ENCODE data around the gene DNAH3.
"Not testable (repeated sequence)": the region's sequence is repeated elsewhere in the genome, so short reads cannot be mapped to it uniquely, and the experiment has no call there.

The DNAH3 gene

GRCh38 chr16:21167929-21168602 is 17.4 kb upstream of the DNAH3 start:
- no peak for DNase-seq

GRCh38 chr16:21167360-21167759 is 16.7 kb upstream of the DNAH3 start:
- no peak for DNase-seq

- no peak for DNase-seq
Observed at GRCh38 chr16:21166561-21166961, 15.9 kb upstream of the DNAH3 start.

GRCh38 chr16:21164521-21165168 is 14.0 kb upstream of the DNAH3 start:
- DNase-seq = no peak

GRCh38 chr16:21163576-21163975 is 12.9 kb upstream of the DNAH3 start:
- DNase-seq = no peak

DNA sequence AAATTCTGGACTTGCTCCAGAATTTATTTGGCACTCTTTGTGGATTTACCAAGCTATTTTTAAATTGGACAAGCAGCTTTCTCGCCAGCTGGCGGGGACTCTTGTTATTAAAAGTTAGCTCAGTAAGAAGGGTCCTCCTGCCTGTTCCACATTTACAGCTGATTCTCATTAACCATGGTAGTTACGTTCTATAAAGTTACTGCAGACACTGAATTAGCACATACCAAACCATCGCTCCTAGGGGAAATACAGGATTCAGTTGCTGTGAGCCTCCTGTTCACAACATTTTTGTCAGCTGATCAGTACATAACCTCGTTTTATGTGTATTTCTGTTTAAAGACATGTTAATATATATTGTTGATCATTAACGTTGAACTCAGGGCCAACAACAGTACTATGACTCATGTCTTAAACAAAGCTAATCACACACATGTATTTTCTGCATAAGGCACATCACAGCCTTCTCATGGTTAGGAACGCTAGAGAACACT is 12.1 kb upstream of the DNAH3 start:
- no peak for DNase-seq

- no peak for DNase-seq
Observed at GRCh38 chr16:21161211-21161610, 10.6 kb upstream of the DNAH3 start.

GRCh38 chr16:21160276-21160675 is 9.6 kb upstream of the DNAH3 start:
- DNase-seq = no peak

GRCh38 chr16:21159281-21159951 is 8.8 kb upstream of the DNAH3 start:
- DNase-seq = no peak

- DNase-seq = peak; percentile 77
Observed at GRCh38 chr16:21158208-21159110, 7.8 kb upstream of the DNAH3 start, which contains the start of gene LDAF1. LDAF1 (plus strand) TSS chr16:21158674; CDS start chr16:21161183, 2,509 bp downstream.

GRCh38 chr16:21157632-21158031 is 7.0 kb upstream of the DNAH3 start:
- DNase-seq = no peak

DNA sequence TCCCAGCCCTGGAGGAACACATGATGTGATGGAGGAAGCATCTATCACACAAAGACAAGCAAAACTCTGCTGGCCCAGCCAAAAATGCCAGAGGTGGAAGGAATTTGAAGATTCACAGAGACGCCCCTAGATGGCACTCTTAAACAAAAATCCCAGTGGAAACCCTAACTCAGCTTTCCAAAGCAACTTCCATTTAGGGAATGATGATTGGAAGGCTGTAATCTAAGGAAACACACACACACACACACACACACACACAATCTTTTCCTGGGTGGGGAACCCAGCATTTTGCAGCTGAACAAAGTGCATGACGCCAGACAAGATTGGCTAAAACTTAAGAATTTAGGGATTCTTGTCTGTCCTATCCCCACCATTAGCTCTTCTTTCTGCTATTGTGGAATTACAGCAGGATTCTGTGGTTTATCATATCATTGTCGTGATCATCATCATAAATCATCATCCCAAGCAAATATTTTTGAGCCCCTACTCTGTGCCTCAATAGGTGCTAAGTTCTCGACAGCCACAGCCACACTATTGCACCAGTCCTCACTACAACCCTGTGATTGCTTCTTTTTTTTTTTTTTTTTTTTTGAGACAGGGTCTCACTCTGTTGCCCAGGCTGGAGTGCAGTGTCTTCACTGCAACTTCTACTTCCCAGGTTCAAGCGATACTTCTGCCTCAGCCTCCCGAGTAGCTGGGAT is 6.3 kb upstream of the DNAH3 start:
- no peak for DNase-seq

GRCh38 chr16:21156011-21156410 is 5.4 kb upstream of the DNAH3 start:
- DNase-seq = not testable (repeated sequence)

DNA sequence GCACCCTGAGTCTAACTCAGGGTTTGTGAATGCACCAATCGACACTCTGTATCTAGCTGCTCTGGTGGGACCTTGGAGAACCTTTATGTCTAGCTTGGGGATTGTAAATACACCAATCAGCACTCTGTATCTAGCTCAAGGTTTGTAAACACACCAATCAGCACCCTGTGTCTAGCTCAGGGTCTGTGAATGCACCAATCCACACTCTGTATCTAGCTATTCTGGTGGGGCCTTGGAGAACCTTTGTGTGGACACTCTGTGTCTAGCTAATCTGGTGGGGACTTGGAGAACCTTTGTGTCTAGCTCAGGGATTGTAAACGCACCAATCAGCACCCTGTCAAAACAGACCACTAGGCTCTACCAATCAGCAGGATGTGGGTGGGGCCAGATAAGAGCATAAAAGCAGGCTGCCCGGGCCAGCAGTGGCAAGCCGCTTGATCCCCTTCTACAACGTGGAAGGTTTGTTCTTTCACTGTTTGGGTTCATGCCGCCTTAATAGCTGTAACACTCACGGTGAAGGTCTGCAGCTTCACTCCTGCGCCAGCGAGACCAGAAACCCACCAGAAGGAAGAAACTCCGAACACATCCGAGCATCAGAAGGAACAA is 2.6 kb upstream of the DNAH3 start:
- not testable (repeated sequence) for DNase-seq

- DNase-seq = not testable (repeated sequence)
Observed at GRCh38 chr16:21152160-21153030, 1.7 kb upstream of the DNAH3 start.

DNA sequence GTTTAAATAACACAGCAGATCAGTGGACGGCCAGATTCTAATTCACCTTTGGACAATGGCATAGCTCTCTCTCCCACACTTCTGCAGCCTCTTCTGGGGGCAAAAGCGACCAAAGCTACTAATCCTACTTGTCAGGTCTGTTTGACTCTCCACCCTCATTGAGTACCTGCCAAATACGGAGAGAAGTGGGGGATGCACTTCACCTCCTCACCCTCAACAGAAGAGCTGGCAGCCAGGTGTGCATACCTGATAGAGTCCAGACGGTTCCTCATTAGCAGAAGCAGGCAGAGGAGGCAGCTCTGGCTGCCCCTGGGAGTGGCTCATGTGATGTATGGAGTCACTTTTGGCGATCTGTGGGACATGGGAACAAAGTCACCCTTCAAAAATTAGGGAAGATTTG is 4.9 kb downstream of the DNAH3 start:
- no peak for DNase-seq

DNA sequence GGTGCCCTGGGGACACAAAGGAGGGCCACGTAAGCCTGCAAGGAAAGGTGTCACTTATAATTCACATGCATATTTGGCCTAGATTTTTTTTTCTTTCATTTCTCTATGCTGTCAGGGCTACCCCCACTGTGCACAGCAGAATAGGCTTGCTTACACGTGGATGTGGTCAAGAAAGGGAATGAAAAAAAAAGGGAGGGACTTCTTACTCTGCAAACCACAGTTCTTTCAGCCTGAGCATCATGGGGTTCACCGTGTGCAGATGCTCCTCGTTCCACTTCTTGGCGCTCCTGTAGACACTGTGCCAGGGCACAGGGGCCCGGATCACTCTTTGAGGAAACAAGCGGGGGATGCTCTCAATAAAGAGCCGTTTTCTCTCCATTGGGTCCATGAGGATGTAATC is 16.6 kb downstream of the DNAH3 start:
- no peak for DNase-seq

- DNase-seq = no peak
Observed at GRCh38 chr16:21130811-21131210, 19.8 kb downstream of the DNAH3 start.

GRCh38 chr16:21128991-21129390 is 21.7 kb downstream of the DNAH3 start:
- DNase-seq = no peak

GRCh38 chr16:21126518-21126917 is 24.1 kb downstream of the DNAH3 start:
- no peak for DNase-seq

GRCh38 chr16:21125191-21125590 is 25.5 kb downstream of the DNAH3 start:
- no peak for DNase-seq

All from activated CD8-positive, alpha-beta memory T cell treated with anti-CD3 and anti-CD28 coated beads, Interleukin-2, amount 50 U/mL, for 4 hours (primary cell).